GM19463 (cell line): ENCODE results near the gene TIMM17B.

Experiments used
- ATAC-seq: cut with Tn5 transposase; IDR thresholded peaks from one replicate; pipeline ENCODE4 v1.9.1; 2021; ENCODE audit warnings: mild to moderate bottlenecking, moderate library complexity; ENCODE audit not compliant: unreplicated experiment

The TIMM17B gene

DNA sequence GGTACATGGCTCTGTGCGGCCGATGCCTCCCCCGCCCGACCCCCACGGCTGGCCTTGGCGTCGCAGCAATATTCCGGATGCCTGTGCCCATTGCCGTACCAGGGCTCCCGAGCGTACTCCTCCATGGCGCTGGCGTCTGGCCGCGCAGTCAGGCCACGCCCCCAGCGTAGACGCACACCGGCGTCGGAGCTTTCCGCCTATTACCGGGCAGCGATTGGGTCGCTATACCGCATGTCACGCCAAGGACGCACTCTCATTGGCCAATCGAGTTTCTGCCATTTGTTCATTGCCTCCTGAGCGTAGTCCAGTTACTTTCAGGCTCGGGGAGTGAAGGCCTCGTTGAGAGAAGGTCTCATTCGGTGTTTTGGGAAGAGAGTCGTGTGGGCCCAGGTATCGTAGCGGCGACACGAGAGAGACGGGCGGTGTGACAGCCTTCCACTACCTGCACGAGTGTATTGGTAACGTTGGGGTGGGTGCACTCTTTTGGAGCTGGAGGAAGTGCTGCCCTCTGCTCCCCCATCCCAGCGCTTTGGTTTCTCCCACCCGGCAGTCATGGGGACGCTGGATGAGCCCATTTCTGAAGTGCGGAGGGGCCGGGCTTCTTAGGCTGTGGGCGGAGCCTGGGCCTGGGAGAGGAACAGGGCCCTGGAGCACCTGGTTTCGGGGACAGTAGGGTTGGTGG, at the start of gene TIMM17B, which contains the start of gene PQBP1:
TIMM17B (minus strand) TSS at position 144 of the 682 bp plus-strand sequence; CDS start at position 125, 19 bp downstream.
PQBP1 (plus strand) TSS at position 306 of the 682 bp plus-strand sequence. CDS start 580 bp downstream, outside the sequence.
- ATAC-seq: peak; percentile 90

DNA sequence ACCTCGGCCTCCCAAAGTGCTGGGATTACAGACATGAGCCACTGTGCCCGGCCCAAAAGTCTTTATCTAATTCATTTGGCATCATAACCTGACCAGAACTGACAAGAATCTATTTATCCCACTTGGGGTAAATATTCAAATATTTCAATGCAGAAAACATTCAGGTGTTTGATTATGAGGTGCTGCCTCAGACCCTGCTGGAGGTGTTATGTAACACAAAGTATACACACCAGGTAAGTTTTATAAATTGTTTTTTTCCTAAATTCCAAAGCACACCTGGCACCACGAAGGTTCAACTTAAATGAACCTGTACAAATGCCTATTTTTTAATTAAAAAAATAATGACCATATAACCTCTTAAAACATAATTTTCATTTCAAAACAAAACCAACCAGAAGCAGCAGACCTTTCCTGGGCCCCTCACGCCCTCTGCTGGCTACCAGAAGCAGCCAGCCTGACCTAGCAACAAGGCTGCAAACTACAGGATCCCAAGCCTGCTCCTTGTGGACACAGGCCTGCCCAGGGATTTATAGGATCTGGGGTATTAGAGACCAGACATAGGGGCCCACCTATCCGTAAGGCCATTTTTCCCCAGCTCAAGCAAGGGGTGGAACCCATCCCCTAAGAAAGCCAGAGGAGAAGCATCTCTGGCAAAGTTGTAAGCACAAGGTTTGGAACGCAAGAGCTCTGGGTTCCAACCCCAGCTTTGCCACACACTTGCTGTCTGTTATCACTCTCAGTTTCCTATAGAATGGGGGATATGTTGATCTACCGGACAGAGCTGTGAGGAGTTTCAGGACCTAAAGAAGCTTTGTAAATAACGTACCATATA, 48.2 kb upstream of the TIMM17B start:
- ATAC-seq: no peak

DNA sequence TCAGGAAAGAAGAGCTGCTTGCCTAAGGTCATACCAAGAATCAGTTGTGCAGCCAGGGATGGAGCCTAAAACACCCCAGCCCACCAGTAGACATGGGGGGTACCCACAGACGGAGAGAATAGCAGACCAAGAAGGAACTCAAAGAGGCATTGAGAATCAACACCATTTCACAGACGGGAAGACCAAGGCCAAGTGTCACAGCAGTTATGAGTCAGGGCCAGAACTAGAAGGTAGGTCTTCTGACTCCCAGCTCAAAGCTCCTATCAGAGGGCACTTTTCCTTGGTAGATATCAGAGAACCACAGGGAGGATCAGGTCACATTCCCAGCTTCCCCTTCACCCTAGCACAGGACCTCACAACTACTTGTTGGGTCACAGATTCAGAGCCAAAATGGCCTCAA, 45.3 kb upstream of the TIMM17B start:
- no peak for ATAC-seq

DNA sequence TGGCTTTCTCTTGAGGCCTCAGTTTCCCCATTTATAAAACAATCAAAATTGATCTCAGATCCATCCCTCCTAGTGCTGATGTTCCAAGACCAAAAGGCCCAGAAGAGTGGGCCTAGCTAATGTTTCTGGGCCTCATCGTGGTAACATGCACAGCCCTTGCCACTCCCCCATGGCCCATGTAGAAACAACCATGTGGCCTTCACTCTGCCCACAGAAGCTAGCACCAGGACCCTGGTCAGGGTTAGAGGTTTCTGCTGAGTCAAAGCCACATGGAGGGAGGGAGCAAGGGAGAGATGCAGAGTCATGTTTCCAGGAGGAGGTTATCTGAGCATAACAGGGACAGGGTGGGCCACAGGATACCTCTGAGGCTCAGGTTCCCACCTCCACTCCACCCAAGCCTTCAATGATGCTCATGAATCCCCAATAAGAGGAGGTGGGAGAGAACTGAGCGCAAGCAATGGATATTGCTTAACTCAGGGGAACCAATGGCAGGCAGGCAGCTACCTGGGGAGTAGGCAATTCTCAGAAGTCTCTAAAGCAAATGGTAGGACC, 42.9 kb upstream of the TIMM17B start:
- no peak for ATAC-seq

DNA sequence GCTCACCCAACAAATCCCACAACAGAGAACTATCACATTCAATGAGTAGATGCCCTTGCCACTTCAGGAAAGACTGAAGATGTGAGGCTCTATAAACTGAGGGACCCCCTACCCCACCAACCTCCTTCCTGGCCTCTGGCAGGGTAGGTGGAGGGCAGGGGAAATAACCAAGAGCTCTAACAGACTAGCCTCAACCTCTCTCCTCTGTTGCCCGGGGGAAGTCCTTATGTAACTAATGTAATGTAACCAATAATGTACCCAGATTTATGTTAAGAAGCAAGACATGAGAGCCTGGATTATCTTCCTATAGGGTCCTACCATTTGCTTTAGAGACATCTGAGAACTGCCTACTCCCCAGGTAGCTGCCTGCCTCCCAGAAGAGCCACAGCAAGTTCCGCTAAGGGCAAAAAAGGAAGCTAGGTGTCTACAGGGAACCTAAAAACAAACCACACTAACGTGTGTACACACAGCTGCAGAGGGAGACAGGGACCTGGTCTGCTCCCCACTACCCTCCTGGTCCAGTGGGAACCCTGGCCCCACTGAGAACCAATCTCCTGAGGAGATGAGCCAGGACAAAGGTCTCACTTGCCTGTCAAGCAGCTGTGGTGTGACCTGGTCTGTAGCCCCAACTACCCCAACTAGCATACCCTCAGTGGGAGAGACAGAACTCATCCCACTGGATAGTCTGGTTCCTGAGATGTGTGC, 42.1 kb upstream of the TIMM17B start:
- no peak for ATAC-seq

DNA sequence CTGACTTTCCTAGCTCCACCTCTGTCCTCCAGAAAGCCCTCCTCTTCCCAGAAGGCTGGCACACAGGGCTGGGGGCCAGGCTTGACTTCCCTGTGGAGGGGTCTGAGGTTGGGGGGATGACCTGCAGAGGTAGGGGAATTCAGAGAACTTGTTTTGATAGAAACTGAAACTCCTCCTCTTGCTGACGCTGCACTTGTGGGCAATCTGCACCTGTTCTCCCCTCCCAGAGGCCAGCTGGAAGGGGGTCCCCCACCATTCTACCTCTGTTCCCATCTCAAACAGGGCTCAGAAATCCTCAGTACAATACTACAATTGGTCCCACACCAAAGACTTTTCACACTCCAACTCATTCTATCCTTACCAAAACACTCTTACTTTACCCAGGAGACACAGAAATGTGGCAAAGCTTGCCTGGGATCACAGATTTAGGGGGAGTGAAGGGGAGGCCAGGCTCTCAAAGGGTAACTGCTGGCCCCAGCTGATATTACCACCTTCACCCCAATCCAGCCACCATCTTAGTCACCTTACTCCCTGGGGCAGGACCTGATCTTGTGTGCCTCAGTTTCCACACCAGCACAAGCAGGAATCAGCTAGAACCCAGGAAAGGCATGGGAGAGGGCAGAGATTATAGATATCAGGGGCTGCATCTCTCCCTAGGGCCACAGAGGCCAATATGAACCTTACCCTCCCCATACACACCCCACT, 41.3 kb upstream of the TIMM17B start:
- ATAC-seq: peak; percentile 52

DNA sequence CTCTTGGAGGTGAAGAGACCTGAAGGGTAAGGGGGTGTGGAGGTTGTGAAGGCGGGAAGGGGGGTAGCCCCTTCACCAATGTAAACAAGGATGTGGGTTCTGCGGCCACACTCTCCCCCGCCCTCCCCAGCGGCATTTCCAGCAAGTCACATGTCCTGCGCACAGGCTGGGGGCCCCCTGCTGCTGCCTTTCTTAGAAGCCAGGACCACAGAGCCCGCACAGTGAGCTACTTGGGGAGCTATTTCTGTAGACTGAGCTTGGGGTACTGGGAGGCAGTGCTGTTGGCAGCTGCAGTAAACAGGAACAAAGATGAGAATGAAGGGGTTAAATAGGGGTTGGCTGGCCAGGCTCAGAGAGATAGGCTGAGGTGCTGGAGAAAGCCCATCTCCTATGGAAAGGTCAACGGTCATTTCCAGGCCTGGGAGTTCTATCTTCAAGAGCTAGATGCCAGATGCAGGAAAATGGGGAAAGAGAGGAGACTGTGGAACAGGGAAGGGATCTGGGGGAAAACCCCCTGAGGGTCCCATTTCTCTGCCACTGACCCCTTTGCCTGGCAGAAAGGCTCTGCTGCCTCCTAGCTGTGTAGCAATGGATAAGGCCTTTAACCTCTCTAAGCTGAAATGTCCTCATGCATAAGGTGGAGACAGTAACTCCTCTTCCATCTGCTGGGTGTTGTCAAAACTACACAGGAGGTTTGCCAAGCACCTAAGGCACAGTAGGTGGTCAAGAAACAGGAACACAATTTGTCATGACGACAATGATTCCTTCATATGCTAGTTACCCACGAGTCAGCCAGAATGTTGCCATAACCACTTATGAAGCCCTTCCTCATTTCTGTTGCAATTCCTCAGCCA, 39.7 kb upstream of the TIMM17B start:
- ATAC-seq: peak; percentile 64

DNA sequence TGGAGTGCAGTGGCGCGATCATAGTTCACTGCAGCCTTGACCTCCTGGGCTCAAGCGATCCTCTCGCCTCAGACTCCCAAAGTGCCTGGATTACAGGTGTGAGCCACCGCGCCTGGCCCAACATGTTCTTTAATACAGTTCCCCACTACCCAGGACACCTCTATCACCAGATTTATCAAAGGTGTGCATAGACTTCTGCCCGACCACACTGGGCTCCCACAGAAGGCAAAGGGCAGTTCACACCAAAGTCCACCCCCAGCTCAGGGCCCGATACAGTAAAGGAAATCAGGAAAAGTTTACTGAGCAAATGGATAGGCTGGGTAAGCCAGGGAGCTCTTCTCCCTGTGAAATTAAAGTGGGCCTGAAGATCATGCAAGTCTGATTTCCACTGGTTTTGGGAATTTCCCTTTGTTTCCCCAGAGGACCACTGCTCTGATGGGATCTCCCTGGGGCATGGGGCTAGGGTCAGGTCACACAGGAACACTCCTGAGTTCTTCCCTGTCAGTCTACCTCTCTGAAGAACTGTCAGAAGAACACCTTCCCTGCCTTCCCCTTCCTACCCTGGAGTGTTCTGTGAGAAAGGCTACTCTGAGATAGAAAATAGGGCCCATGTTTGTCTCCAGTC, 39.0 kb upstream of the TIMM17B start:
- no peak for ATAC-seq

DNA sequence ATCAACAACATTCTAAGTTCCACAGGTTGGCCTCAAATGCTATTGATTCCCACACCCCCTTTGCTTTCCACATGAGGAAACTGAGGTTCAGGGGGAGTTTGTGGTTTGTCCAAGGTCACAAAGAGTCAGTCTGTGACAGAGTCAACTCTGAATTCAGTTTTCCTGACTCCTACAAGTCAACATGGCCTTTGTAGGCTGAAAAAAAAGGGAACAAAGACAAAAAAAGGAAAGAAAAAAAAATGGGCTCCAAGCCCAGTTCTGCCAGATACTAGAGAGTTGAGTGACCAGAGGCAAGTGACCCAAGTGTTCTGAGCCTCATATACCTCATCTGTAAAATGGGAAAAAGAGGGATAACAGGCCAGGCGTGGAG, 37.7 kb upstream of the TIMM17B start:
- no peak for ATAC-seq

DNA sequence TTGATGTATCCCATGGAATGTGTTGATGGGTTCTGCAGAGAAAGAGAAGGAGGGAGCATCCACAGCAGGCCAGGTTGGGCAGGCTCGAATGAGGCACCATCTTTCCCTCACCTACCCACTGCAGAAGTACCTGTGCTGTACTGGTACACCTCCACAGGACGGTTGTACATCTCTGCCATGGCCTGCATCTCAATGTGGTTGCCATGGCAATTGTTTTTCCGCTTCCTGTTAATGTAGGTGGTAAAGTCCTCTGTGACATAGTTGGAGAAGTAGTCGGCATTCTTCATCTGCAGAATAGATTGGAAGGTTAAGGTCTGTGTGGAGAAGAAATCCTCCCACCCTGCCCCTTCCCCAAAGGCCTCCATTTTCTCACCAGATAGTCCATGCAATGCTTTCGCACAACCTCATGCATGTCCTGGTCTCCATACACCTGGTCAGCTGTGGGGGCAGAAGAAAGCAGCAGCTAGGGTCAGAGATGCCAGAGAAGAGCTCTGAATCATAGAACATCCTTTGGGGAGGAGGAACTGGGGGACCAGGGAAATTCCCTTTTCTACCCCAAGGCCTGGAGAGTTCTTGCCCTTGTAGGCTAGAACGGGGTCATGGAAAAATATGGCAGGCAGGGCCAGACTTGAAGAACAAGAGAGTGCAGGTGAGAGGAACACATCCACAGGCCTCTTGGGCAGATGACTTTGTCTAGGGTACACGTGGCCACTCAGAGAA, 37.2 kb upstream of the TIMM17B start:
- no peak for ATAC-seq

DNA sequence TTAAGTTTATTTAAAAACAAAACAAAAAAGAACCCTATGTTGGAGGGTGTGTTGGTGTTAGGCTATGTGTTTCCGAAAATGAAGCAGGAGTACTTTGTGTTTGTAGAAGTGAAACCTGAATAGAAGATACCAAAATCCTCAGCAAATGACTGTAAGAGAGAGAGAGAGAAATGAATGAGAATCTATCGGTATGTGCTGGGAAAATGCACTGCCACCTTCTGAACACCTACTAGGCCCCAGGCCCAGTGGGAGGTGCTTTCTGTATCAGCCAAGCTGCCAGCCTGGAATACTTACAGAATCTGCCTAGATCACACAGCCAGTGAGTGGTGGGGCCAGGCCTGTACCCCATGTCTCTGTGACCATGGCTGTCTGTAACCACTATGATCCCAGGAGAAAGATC, 36.2 kb upstream of the TIMM17B start:
- ATAC-seq: no peak

DNA sequence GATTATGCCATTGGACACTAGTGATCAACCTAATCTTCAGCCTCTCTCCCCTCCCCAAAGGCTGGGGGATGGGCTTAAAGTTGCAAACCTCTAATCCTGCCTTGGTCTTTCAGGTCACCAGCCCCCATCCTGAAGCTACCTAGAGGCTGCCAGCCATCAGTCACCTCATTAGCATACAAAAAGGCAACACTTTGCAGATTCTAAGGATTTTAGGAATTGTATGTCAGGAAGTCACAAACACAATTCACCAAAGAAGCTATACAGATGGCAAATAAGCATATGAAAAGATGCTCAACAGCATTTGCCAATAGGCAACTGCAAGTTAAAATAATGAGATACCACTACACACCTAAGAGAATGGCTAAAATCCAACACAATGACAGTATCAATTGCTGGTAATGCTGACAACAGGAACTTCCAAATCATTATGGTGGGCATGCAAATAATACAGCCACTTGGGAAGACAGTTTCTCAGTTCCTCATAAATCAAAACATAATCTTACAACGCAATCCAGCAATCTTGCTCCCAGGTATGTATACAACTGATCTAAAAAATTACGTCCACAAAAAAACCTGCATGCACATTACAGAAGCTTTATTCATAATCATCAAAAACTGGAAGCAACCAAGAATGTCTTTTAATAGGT, 30.3 kb upstream of the TIMM17B start:
- no peak for ATAC-seq

DNA sequence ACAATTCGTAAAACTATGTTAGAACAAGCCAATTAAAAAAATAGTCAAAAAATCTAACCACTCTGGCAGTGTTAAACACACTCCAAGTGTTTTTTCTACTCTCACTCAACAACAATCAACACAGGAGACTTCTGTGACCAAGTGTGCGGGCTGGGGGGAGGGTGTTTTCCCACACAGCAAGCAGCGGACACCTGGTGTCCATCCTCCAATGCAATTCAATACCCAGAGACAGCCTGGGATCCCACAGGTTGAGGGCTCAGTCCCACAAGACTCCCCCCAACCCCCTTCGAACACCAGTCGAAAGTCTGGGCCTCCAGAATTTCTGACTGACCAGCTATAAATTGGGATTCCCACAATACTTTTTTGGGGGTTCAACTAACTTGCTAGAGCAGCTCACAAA, 29.6 kb upstream of the TIMM17B start:
- no peak for ATAC-seq

DNA sequence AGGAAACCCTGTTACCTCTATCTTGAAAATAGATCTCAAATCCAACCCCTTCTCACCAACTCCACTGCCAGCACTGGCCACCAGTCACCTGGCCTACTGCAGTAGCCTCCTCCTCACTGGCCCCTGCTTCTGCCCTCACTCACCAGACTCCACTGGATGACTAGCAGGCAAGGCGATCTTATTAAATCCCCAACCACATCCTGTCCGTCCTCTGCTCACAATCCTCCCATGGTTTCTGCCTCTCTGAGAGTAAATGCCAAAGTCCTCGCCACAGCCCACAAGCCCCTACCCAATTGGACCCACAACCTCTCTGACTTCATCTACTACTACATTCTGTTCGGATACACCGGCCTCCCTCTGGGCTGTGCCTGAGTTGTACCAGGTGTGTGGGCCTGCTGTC, 26.7 kb upstream of the TIMM17B start:
- no peak for ATAC-seq

DNA sequence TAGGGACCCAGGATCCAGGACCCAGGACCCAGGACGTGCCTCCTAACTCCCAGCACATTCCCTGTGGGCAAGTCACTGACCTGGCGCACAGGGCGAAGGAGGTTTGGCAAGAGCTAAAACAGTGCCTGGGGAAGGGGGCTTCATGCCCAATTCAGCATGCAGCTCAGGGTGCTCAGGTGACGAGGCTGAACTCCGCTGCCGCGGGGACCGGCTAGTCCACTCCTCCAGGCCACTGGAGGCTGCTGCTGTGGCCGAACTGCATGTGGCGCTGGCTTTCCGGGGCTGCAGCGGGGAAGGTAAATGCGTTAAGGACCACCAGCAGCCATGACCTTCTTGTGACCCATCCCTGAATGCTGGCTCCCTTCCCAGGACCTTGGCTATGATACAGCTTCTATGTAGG, 26.2 kb upstream of the TIMM17B start:
- no peak for ATAC-seq

DNA sequence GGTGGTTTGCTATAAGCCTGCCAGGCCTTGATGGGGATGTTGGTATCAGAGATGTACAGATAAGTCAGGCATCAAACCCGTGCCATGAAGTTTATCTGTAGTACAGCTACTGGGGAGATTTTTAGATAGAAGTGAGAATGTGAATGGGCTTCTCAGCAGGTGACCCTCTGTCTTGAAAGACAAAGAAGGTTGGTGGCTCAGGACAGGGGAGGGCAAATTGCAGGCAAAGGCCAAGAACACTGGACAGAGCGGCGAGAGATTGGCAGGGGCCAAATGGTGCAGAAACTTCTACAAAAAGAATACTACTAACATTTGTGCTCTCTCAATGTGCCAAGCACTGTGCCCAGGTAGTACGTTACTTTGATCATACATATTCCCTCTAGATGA, 23.1 kb upstream of the TIMM17B start:
- ATAC-seq: no peak

DNA sequence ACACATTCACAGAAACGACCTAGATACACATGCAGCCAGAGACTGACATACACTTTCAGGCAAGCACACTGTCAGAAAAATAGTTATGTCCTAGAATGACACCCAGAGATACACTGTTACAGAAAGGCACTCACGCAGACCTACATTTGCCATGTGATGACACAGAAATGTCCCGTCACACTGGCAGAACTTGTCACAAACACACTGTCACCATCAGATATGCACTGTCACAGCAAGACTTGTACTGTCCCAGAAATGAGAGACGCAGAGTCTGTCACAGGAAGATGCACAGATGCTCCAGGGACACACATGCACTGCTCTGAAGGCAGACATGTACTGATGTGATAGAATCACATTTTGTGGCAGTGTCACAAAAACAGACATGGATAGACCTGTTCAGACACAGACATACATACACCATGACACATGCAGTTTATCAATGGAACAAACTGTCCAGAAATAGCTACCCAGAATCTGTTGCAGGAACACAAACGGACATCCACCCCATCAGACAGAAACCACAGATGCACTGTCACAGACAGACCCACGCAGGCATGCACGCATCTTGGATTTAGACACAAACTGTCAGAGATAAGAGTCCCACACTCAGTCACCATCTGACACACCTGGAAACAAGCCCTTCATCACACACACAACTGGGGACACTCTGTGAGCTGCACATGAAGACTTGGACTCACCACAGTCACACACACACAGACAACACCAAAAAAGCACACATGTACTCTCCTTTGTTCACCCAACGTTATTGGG, 22.6 kb upstream of the TIMM17B start:
- ATAC-seq: no peak
